Measurements from ENCODE around the gene DYNLT1.
A peak's percentile ranks its signal among the peaks of the same experiment; 100 is the strongest.
"Not testable (repeated sequence)": the region's sequence is repeated elsewhere in the genome, so short reads cannot be mapped to it uniquely, and the experiment has no call there.

The DYNLT1 gene

GRCh38 chr6:158663625-158664165, 19.2 kb upstream of the DYNLT1 start:
- no peak for DNase-seq (ENCODE audit: low read depth in 3 of 3)

GRCh38 chr6:158662954-158663624, 18.5 kb upstream of the DYNLT1 start:
- no peak for DNase-seq (ENCODE audit: low read depth in 3 of 3)

- no peak for DNase-seq (ENCODE audit: low read depth in 3 of 3)
These were observed 18.0 kb upstream of the DYNLT1 start for GRCh38 chr6:158662607-158662953.

- DNase-seq (ENCODE audit: low read depth in 3 of 3) = no peak
These were observed 16.7 kb upstream of the DYNLT1 start for GRCh38 chr6:158661156-158661685.

- DNase-seq (ENCODE audit: low read depth in 3 of 3) = no peak
These were observed 15.8 kb upstream of the DYNLT1 start for GRCh38 chr6:158660333-158660754.

GRCh38 chr6:158656986-158657385, 12.4 kb upstream of the DYNLT1 start:
- not testable (repeated sequence) for DNase-seq (ENCODE audit: low read depth in 3 of 3)

- DNase-seq (ENCODE audit: low read depth in 3 of 3) = no peak
These were observed 11.3 kb upstream of the DYNLT1 start for GRCh38 chr6:158655569-158656450.

- DNase-seq (ENCODE audit: low read depth in 3 of 3) = no peak
These were observed 10.5 kb upstream of the DYNLT1 start for GRCh38 chr6:158654960-158655489.

GRCh38 chr6:158654498-158654897, 10.0 kb upstream of the DYNLT1 start:
- no peak for DNase-seq (ENCODE audit: low read depth in 3 of 3)

- peak; percentile 70 to 86 (median 85) for DNase-seq (ENCODE audit: low read depth in 3 of 3)
These were observed 9.2 kb upstream of the DYNLT1 start for GRCh38 chr6:158653577-158654354.

- DNase-seq (ENCODE audit: low read depth in 3 of 3) = not testable (repeated sequence)
These were observed 7.6 kb upstream of the DYNLT1 start for GRCh38 chr6:158651981-158652737.

- DNase-seq (ENCODE audit: low read depth in 3 of 3) = peak; percentile 57 to 85 (median 79)
These were observed 5.0 kb upstream of the DYNLT1 start, which contains the start of gene SYTL3 for GRCh38 chr6:158649289-158650143. Gene SYTL3 (plus strand): TSS chr6:158650054. CDS start chr6:158663269, 13,215 bp downstream.

- DNase-seq (ENCODE audit: low read depth in 3 of 3) = no peak
These were observed 4.2 kb upstream of the DYNLT1 start for GRCh38 chr6:158648682-158649131.

GRCh38 chr6:158647501-158647900, 3.0 kb upstream of the DYNLT1 start:
- DNase-seq (ENCODE audit: low read depth in 3 of 3) = no peak

GRCh38 chr6:158646023-158646910, 1.7 kb upstream of the DYNLT1 start:
- no peak for DNase-seq (ENCODE audit: low read depth in 3 of 3)

GRCh38 chr6:158645064-158646022, 800 bp upstream of the DYNLT1 start:
- no peak for DNase-seq (ENCODE audit: low read depth in 3 of 3)

- DNase-seq (ENCODE audit: low read depth in 3 of 3) = no peak
These were observed 710 bp downstream of the DYNLT1 start for GRCh38 chr6:158643836-158644230.

All from stimulated activated CD4-positive, alpha-beta T cell treated with anti-CD3 and anti-CD28 coated beads, TNF-alpha, amount 100 ng/mL, for 24 hours (primary cell).